ENCODE data around the gene OR56A4. TPM values are rescaled to one million over a fixed set of nuclear protein-coding genes. Genes with fewer than 3 reads are reported as not detected.

OR56A4 gene, protein sequence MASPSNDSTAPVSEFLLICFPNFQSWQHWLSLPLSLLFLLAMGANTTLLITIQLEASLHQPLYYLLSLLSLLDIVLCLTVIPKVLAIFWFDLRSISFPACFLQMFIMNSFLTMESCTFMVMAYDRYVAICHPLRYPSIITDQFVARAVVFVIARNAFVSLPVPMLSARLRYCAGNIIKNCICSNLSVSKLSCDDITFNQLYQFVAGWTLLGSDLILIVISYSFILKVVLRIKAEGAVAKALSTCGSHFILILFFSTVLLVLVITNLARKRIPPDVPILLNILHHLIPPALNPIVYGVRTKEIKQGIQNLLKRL
- total RNA-seq (2014; rRNA removed; shearing (Covaris generic); ENCODE audit: low replicate concordance) = not detected in 2 replicates

DNA sequence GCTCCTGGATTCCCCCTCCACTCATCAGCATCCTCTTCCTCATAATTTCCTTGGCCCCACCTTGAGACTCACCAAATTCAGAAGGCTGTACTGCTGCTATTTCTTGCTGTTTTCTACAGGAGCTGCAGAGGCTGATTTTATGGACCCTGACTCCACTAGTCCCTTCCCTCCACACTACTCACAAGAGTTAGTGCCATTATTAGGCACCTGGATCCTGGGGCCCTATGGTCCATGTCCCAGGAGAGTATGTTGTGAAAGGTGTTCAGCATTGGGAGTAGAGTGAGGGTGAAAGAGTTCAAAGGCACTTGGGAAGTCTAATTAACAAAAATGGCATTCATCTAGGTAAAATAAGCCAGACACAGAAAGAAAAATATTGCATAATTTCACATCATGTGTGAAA, at the start of gene OR56A4:
TSS of gene OR56A4 (minus strand) at position 101 of the 400 bp plus-strand sequence. CDS start 3,954 bp downstream, outside the sequence.
- H3K27me3 ChIP-seq = peaks cover 8% of the 10 kb centered on the region; the same call in 1 of the 2 replicates
- H3K9me3 ChIP-seq = no peaks in the 10 kb centered on the region
- no peaks in the 10 kb centered on the region for H3K36me3 ChIP-seq
- no peak for DNase-seq
- no peak within 1 kb of the TSS for H3K4me3 ChIP-seq

DNA sequence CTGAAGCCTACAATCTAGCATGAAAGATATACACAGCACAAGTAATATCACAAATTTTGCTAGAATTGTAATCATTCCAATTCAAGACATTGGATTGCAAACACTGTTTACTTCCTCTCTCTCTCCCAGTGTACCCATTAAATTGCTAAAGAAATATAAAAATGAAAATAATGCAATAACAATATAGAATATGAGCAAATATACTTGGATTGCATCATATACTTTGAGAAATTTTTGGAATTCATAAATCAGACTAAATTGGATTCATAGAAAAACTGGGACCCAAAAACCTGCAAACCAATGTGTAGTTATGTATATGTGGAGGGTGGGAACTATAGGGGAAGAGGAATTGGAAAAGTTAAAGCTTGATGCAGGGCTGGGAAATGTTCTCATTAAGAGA, 48.8 kb upstream of the OR56A4 start:
- Histone ChIP-seq H3K27me3 (peaks cover 12% of the 10 kb centered on the region), H3K9me3 (no peaks in the 10 kb centered on the region), H3K4me3 (no peak overlapping the region), H3K36me3 (no peaks in the 10 kb centered on the region)
- no peak for DNase-seq

DNA sequence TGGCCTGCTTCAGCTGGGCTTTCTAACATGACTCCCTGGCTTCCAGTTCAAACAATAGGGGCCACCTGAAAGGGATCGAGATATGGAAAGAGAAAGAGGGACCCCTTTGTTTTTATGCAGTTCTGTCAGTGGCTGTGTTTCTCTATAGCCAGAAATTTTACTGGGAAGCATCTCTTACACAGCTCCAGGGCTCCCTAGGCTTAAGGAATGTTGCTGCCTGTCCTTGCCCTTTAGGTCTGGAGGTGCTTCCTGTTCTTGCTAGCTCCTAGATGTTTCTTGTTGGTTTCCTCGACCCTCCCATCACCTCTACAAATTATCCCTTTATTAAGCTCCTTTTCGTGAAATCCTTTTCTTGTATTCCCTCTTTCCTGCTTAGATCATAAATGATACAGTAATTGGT, 45.6 kb upstream of the OR56A4 start:
- no peak overlapping the region for H3K4me3 ChIP-seq
- H3K27me3 ChIP-seq = peaks cover 5% of the 10 kb centered on the region; the same call in 1 of the 2 replicates

DNA sequence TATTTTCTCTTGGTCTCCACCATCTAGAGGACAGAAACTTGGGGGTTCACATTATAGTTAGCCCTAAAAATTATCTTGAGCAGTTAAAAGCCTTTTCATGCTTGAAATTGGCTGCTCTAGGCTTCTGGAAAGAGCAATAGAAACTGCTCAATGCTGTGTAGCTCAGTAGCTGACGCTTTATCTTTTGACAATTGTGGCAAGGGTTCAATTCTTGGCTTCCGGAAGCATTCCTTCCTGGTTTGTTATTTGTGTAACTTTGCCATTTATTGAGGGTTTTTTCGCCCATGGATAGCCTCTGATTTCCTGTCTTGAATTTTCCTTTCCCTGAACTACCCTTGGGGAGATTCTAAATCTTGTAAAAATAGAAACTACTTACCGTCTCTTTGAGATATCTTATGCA, 34.1 kb upstream of the OR56A4 start:
- H3K27me3 ChIP-seq = peaks cover 2% of the 10 kb centered on the region; the same call in 1 of the 2 replicates
- H3K4me3 ChIP-seq = no peak overlapping the region
- no peak for DNase-seq
- H3K36me3 ChIP-seq = no peaks in the 10 kb centered on the region
- H3K9me3 ChIP-seq = no peaks in the 10 kb centered on the region

More for the DNA sequence above, 45.6 kb upstream of the OR56A4 start:
- H3K9me3 ChIP-seq = no peaks in the 10 kb centered on the region
- DNase-seq = no peak
- H3K36me3 ChIP-seq = no peaks in the 10 kb centered on the region

DNA sequence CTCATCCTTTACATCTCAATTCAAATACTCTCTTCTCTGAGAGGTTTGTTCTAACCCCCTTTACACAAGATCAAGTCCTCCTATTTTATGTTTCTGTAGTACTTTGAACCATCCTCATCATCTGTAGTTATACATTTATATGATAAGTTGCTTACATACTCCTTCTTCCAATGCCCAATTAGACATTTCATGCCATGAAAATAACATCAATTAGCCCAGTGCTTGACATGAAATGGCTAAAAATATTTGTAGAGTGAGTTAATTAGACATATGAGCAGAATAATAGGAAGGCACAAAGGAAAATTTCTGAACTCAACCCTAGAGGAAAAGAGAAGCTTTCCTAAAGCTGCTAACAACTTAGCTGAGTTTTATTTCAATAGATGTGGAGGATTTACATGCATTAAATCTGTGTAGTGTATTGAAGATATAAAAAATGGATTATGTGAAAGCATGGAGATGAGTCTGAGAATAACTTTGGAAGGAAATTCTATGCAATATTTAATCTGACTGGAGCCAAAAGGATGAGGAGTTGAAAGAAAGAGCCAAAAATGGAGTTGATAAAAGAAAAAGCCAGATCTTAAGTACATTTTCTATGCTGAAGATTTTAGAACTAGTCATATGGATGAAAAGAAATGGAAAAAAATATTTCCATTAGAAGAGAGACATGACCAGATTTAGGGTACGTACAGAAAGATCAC, 24.1 kb upstream of the OR56A4 start, which contains the start of gene OR56A1:
TSS of gene OR56A1 (minus strand) at position 51 of the 698 bp plus-strand sequence. CDS start 3,066 bp downstream, outside the sequence.
- H3K9me3 ChIP-seq = no peaks in the 10 kb centered on the region
- DNase-seq = no peak
- H3K36me3 ChIP-seq = no peaks in the 10 kb centered on the region
- H3K4me3 ChIP-seq = no peak within 1 kb of the TSS
- H3K27me3 ChIP-seq = no peaks in the 10 kb centered on the region; the same call in 1 of the 2 replicates

DNA sequence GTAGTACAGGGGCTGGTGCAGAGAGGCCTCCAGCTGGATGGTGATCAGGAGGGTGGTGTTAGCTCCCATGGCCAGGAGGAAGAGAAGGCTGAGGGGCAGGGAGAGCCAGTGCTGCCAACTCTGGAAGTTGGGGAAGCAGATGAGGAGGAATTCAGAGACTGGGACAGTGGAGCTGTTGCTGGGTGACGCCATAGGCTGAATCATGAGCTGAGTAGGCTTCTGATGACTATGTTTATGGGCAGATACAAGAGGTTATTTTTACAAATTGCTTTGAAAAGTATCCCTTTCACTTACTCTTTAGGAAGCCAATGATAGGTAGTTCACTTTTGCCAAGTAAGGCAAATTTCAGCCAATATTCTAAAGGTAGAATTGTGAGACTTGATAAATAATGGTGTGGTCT, 20.8 kb upstream of the OR56A4 start:
- no peak overlapping the region for H3K4me3 ChIP-seq
- DNase-seq = peak; percentile 20
- H3K27me3 ChIP-seq = peaks cover 2% of the 10 kb centered on the region; the same call in 1 of the 2 replicates
- H3K9me3 ChIP-seq = no peaks in the 10 kb centered on the region
- H3K36me3 ChIP-seq = no peaks in the 10 kb centered on the region

DNA sequence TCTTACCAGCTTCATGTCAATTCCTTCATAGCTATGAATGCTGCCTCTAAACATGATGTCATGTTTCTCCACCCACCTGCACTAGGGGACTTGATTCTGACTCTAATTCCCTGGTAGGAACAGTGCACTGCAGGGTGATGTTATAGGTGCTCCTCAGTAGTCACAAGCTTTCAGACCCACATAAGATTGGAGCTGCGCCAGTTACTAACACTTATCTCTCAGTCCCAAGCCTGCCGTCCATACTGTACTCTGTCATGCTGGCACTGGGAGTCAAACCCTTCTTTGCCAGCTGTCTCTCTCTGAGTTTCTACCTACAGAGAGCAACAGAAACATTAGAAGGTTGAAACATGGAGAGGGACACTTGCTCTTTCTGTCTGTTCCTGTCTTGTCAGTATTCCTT, 18.3 kb upstream of the OR56A4 start:
- Histone ChIP-seq H3K36me3 (no peaks in the 10 kb centered on the region), H3K27me3 (peaks cover 2% of the 10 kb centered on the region; the same call in 1 of the 2 replicates), H3K4me3 (no peak overlapping the region), H3K9me3 (no peaks in the 10 kb centered on the region)
- DNase-seq = no peak

DNA sequence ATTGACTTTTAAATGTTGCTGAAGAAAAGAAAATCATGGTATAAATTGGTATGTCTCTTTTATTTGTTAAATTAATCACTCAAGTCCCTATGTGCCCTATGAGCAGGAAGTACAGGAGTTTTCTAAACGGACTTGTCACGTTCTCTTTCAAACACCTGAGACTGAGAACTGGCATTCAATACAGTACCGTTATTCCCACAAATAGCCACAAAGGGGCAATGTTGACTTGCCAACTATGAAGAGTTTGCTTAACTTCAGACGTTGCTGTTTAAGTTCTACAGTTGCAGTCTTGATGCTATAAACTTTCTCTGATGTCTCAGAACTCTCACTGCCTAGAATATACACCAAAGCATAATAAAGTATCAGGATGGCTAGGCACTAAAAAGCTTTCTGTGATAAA, 16.2 kb upstream of the OR56A4 start:
- no peak for DNase-seq
- H3K27me3 ChIP-seq = peaks cover 2% of the 10 kb centered on the region; the same call in 1 of the 2 replicates
- no peak overlapping the region for H3K4me3 ChIP-seq
- no peaks in the 10 kb centered on the region for H3K36me3 ChIP-seq
- H3K9me3 ChIP-seq = no peaks in the 10 kb centered on the region

DNA sequence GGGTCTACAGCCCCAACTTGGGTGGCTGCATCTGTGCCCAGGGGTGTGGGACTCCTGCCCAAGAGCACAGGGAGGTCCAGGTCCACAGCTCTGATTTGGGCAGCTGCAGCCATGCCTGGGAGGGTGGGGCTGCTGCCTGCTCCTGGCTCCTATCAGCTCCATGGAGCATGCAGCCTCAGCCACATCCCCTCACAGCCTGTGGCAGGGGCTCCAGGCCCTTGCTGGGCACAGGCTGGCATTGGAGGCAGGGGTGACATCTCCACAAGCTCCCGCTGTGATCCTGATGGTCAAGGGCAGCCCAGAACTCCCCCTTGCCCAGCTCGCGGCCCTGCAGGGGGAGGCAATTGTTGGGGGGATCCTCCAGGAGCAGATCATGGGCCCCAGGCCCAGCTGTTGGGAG, 6.3 kb upstream of the OR56A4 start:
- Histone ChIP-seq H3K27me3 (peaks cover 8% of the 10 kb centered on the region; the same call in 1 of the 2 replicates), H3K4me3 (no peak overlapping the region), H3K36me3 (no peaks in the 10 kb centered on the region), H3K9me3 (no peaks in the 10 kb centered on the region; the same call in 1 of the 2 replicates)
- DNase-seq = no peak

DNA sequence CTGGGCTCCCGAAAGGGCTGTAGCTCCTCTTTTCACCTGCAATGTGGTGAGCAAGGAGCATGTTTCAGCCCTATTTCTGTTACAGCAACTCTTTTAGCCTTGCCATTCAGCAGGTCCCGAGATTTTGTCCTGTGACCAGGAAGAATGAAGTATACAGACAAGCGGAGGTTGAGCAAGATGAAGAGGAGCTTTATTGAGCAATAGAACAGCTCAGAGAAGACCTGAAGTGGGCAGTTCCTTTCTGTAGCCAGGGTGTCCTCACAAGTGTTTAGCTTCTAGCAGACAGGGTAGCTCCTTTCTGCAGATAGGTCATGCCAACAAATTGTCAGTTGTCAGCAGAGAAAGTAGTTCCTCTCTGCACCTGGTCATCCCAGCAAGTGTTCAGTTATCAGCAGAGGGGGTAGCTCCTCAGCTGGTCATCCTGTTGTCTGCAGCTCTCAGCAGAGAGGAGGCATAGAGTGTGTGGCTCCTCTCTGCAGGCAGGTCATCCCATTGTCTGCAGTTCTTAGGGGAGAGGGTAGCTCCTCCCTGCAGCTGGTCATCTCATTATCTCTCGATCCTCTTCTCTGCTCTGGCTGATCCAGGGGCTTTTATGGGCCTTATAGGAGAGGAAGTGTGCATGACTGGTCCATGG, 5.4 kb upstream of the OR56A4 start:
- no peaks in the 10 kb centered on the region for H3K9me3 ChIP-seq
- no peak overlapping the region for H3K4me3 ChIP-seq
- H3K27me3 ChIP-seq = peaks cover 8% of the 10 kb centered on the region; the same call in 1 of the 2 replicates
- no peaks in the 10 kb centered on the region for H3K36me3 ChIP-seq
- DNase-seq = no peak

DNA sequence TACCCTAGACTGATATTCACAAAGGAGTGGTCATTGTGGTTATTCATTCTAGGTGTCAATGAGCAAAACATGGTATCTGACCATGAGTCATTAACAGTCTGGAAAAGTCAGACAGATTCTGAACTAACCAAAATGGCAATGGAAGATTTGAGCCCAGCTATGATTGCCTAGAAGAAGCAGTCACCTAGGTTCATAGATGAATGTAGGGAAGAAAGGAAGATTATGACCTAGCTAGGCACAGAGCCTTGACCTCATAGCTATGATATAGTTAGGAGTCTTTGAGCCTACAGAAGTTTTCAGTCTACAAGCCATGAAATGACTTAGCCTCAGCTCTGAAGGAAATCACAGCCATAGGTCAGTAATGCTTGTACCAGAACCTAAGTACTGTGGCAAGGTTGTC, 351 bp downstream of the OR56A4 start:
- no peak overlapping the region for H3K4me3 ChIP-seq

DNA sequence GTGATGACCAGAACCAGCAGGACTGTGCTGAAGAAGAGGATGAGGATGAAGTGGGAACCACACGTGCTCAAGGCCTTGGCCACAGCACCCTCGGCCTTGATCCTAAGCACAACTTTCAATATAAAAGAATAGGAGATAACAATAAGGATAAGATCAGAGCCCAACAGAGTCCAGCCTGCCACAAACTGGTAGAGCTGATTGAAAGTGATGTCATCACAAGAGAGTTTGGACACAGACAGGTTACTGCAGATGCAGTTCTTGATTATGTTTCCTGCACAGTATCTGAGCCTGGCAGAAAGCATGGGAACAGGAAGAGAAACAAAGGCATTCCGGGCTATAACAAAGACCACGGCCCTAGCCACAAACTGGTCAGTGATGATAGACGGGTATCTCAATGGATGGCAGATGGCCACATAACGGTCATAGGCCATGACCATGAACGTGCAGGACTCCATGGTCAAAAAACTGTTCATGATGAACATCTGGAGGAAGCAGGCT, 4.5 kb downstream of the OR56A4 start:
- no peak for DNase-seq
- no peaks in the 10 kb centered on the region for H3K27me3 ChIP-seq
- no peak overlapping the region for H3K4me3 ChIP-seq
- no peaks in the 10 kb centered on the region for H3K9me3 ChIP-seq
- no peaks in the 10 kb centered on the region for H3K36me3 ChIP-seq

More for the DNA sequence above, 351 bp downstream of the OR56A4 start:
- no peaks in the 10 kb centered on the region for H3K36me3 ChIP-seq
- peaks cover 8% of the 10 kb centered on the region; the same call in 1 of the 2 replicates for H3K27me3 ChIP-seq
- DNase-seq = no peak
- no peaks in the 10 kb centered on the region for H3K9me3 ChIP-seq

DNA sequence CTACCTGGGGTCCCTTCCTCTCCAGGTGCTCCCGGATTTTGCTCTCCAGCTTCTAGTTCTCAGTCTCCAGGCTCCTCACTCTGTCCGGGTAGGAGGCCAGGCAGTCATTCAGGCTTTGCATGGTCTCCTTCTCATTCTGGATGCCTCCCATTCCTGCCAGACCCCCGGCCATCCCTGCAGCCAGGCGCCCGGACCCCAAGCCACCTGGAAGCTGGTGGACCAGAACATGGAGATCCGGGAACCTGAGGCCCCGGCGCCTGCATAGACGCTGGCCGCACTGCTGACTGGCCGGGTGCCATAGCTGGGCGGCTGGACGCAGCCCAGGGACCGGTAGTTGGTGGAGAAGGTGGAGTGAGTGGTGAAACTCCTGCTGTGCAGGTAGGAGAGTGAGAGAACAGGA, 12.0 kb downstream of the OR56A4 start:
- Histone ChIP-seq H3K4me3 (no peak overlapping the region), H3K36me3 (no peaks in the 10 kb centered on the region), H3K9me3 (no peaks in the 10 kb centered on the region), H3K27me3 (no peaks in the 10 kb centered on the region)
- no peak for DNase-seq

DNA sequence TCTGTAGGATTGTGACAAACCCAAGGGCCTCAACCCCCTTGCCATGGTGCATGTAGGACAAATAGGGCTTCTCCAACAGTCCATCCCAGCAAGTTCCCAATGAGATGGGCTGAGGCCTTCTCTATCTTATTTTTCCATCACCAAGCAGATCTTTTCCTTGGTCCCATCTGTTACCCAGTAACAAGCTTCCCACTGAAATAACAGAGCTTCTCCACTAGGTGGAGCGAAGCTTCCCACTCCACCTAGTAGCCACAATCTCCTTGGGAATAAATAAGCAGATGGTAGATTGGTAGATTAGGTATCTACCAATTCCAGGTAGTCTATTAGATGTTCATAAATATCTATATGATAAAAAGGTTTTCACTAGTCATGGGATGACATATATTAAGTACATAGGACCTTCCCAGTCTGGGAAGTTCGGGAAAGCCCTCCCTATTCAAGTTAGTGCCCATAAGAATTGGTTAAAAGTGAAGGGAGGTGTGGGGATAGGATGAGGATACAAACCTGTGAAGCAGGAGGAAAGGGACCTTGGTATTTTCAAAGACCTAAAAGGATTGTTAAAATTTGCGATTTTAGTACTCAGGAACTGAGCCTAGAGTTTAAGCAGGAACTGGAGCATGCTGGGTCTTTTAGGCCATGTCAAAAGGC, 14.0 kb downstream of the OR56A4 start:
- H3K9me3 ChIP-seq = no peaks in the 10 kb centered on the region
- H3K36me3 ChIP-seq = no peaks in the 10 kb centered on the region
- no peaks in the 10 kb centered on the region for H3K27me3 ChIP-seq
- no peak for DNase-seq
- no peak overlapping the region for H3K4me3 ChIP-seq

DNA sequence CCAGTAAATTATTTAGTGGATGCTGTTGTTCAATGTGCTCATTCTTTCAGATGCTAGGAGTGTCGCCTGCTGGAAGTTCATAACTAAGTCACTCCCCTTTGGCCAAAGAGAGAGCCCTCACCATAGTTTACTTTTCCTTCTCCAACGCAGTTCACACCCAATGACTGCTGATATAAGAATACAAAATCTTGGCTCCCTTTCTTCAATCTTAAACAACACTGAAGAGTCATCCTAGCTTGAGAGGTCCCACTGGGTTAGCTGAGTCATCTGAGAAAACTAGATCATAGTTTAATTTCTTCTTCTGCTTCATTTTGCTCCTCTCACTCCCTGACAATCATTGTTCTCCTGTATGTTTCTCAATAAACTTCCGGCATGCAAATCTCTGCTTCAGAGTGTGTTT, 14.6 kb downstream of the OR56A4 start:
- Histone ChIP-seq H3K36me3 (no peaks in the 10 kb centered on the region), H3K9me3 (no peaks in the 10 kb centered on the region), H3K4me3 (no peak overlapping the region), H3K27me3 (no peaks in the 10 kb centered on the region)
- peak; percentile 9 for DNase-seq

DNA sequence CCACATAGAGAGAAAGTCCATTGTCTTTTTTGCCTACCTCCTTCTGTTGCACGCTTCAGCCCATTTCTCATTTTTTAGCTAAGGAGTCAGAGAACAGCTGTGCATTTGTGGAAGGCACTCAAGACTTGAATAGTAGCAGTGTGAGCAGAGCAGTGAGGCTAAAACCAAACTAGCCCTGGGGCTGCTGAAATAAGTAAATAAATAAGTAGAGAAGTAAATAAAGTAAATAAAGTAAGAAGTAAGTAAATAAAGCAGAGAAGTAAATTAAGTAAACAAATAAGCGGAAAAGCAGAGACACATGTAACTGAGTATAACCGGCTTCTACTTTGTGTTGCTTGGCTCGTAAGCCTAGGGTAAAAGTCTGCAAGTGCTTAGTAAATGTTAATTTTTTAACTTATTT, 17.5 kb downstream of the OR56A4 start:
- no peak for DNase-seq
- Histone ChIP-seq H3K27me3 (no peaks in the 10 kb centered on the region), H3K4me3 (no peak overlapping the region), H3K36me3 (no peaks in the 10 kb centered on the region), H3K9me3 (no peaks in the 10 kb centered on the region)
